Stimulated activated CD4-positive, alpha-beta T cell treated with anti-CD3 and anti-CD28 coated beads, Interleukin-2, amount 100 ng/mL, for 48 hours (primary cell): ENCODE data around the gene VIL1.

Experiments
- DNase-seq, 2 donors: peaks; one replicate each; pipeline ENCODE4 v3.0.0-alpha.2; 2020

The VIL1 gene

GRCh38 chr2:218418717-218419458 lies at the start of gene VIL1:
Gene VIL1 (plus strand): TSS chr2:218419123. CDS start chr2:218423779, 4,656 bp downstream.
- DNase-seq = no peak

- DNase-seq = no peak
These were observed 49.6 kb upstream of the VIL1 start for GRCh38 chr2:218369330-218369729.

- no peak for DNase-seq
These were observed 48.4 kb upstream of the VIL1 start for GRCh38 chr2:218370410-218371063.

GRCh38 chr2:218371983-218372350 lies 47.0 kb upstream of the VIL1 start:
- DNase-seq = no peak

- no peak for DNase-seq
These were observed 44.1 kb upstream of the VIL1 start for GRCh38 chr2:218374795-218375194.

GRCh38 chr2:218375212-218375611 lies 43.7 kb upstream of the VIL1 start:
- no peak for DNase-seq

- no peak for DNase-seq
These were observed 40.9 kb upstream of the VIL1 start for GRCh38 chr2:218378053-218378452.

- DNase-seq = no peak
These were observed 37.0 kb upstream of the VIL1 start, which contains the start of gene SLC11A1 for GRCh38 chr2:218381916-218382366. Gene SLC11A1 (plus strand): TSS chr2:218382273. CDS start chr2:218382369, 96 bp downstream.

- no peak for DNase-seq
These were observed 36.1 kb upstream of the VIL1 start for GRCh38 chr2:218382785-218383184.

GRCh38 chr2:218383892-218384519 lies 34.9 kb upstream of the VIL1 start:
- DNase-seq = no peak

GRCh38 chr2:218384975-218385374 lies 33.9 kb upstream of the VIL1 start:
- DNase-seq = no peak

GRCh38 chr2:218386505-218387368 lies 32.2 kb upstream of the VIL1 start:
- no peak for DNase-seq

GRCh38 chr2:218387369-218388194 lies 31.3 kb upstream of the VIL1 start:
- DNase-seq = no peak

- no peak for DNase-seq
These were observed 29.4 kb upstream of the VIL1 start for GRCh38 chr2:218389333-218390150.

GRCh38 chr2:218391202-218391601 lies 27.7 kb upstream of the VIL1 start:
- no peak for DNase-seq

GRCh38 chr2:218392459-218392858 lies 26.5 kb upstream of the VIL1 start:
- no peak for DNase-seq

GRCh38 chr2:218392891-218393462 lies 25.9 kb upstream of the VIL1 start:
- no peak for DNase-seq

GRCh38 chr2:218393750-218394290 lies 25.1 kb upstream of the VIL1 start:
- DNase-seq = no peak

GRCh38 chr2:218394298-218395089 lies 24.4 kb upstream of the VIL1 start:
- DNase-seq = no peak

- DNase-seq = no peak
These were observed 23.9 kb upstream of the VIL1 start for GRCh38 chr2:218395090-218395444.
